GM23248 (cell line): Measurements from ENCODE around the gene ALDH1A2.
"Not testable (repeated sequence)": the region's sequence is repeated elsewhere in the genome, so short reads cannot be mapped to it uniquely, and the experiment has no call there.

ENCODE experiments used
- EZH2 ChIP-seq: fragments of 200-600 bp; sonication (generic); IDR thresholded peaks from 2 replicates; pipeline ENCODE4 v1.6.1; 2018; ENCODE audit warnings: antibody characterized with exemption, mild to moderate bottlenecking; ENCODE audit not compliant: insufficient read depth, poor library complexity, severe bottlenecking
- EZH2phosphoT487 ChIP-seq: fragments of 200-600 bp; sonication (generic); IDR thresholded peaks from 2 replicates; pipeline ENCODE4 v1.6.1; 2018; ENCODE audit warnings: antibody characterized with exemption, moderate library complexity, mild to moderate bottlenecking, low read depth; ENCODE audit not compliant: insufficient read depth

GRCh38 chr15:58113358-58113757 is 47.8 kb upstream of the ALDH1A2 start:
- TF ChIP-seq EZH2, EZH2phosphoT487: not testable (repeated sequence)
